Measurements from ENCODE around the gene FOCAD.

Gene FOCAD

DNA sequence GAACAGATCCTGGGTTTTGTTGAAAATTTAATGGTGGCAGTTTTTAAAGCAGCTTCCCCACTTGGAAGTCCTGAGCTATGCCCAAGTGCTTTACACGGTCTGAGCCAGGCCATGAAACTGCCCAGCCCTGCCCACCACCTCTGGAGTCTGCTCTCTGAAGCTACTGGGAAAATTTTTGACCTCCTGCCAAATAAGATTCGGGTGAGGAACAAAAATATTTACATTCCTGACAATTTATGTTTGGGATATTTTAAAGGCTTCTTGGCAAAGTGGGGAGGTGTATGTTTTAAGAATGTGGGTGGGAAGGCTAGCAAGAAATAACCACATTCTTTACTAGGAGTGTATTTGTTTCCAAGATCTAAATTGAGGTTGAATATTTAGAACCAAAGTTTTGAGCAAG is 297.4 kb downstream of the FOCAD start:
- DNase-seq = no peak

GRCh38 chr9:20984506-20984905 is 300.4 kb downstream of the FOCAD start:
- no peak for DNase-seq

- DNase-seq = no peak
These were observed 302.0 kb downstream of the FOCAD start for GRCh38 chr9:20985851-20986600.

DNA sequence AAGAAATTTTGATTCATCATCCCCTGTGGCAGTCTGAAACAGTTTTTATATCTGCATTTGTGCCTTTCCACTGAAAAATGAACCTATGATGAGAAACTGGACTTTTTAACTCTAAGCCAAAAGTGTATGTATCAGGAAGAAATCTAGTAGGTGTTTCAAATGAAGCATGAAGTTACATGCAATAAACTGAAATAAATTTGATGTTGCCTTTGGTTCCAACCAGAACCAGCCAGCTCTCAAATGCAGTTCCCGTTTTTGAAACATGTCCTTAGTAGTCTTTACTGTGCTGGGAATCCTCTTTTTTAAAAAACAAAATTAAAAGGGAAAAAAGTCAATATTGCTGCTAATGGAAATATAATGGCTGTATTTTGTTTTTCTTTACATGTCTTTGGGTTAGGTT is 303.5 kb downstream of the FOCAD start:
- DNase-seq = no peak

- no peak for DNase-seq
These were observed 304.0 kb downstream of the FOCAD start for GRCh38 chr9:20988061-20988460.

DNA sequence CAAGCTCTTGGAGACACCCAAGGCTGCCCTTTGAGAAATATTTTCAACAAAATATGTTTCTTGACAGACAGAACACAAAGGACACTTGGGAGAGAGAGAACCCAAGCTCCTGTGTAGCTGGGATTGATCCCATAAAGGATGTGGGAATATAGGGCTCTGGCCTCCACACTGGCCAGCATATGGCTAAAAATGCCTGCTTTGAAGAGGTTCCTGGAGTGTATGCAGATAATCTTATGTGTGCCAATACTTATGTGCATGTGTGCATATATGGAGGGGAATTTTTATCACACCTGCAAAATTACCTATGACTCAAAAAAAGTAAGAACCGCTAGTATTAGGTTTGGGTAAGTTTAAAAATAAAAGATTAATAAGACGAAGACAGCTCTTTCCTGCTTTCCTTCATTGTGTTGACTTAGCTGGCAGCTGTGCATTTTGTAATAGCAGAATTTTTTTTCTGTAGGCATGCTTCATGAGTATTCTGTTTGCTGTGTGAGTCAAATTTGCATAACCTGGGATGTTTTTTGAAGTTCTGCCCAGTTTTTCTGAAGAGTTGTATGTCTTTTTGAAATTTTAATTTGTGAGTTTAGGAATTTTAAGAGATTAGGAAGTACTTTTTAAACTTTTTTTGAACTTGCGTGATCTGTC is 304.7 kb downstream of the FOCAD start:
- DNase-seq = no peak

DNA sequence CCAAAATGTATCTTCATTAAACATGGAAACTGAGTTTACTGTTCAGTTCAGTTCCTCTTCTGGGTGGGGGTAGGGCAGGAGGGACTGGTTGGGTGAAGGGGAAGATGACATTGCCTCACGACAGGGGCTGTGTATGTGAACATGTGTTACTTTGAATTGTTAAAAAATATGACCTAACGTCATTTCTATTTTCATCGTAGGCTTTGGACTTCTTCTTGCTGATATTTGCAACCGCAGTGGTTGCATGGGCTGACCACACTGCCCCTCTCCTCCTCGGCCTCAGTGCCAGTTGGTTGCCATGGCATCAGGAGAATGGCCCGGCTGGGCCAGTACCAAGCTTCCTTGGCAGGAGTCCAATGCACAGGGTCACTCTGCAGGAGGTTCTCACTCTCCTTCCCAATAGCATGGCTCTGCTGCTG is 305.9 kb downstream of the FOCAD start:
- DNase-seq = no peak

- DNase-seq = peak; percentile 20
These were observed 306.8 kb downstream of the FOCAD start for GRCh38 chr9:20990867-20991266.

GRCh38 chr9:20994486-20994885 is 310.4 kb downstream of the FOCAD start:
- DNase-seq = no peak

DNA sequence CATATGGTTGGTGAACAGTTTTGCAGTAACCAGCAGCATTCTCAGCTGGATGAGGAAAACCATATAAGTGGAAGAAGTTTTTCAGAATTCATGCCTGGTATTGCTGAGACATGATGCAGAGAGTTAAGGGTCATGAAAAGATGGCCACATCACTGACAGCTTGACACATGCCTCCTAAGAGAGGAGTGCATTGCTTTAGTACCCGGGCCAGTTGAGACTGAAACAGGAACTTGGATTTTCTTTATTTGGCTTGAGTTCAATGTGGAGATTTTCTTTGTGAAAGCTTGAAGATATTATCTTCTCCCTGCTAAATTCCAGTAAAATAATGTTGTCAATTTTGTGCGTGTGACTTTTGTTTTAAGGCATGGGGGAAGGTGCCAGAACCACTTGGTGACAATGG is 311.6 kb downstream of the FOCAD start:
- DNase-seq = no peak

DNA sequence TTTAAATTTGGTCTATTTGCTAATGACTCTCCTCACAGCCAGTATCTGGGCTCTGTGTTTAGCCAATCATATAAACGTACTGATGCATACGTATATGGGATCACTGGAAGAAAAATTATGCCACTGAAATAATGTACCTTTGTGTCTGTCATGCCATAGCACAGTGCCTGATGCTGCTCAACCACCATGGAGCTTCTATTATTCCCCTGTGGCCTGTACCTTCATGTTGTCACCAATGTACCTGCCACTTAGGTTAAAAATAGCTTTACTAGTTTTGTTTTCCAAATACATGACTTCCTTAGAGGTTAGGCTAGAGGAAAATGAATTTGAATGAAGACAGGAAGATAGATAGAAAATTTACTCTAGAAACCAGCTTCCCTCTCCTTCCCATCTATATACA is 312.8 kb downstream of the FOCAD start:
- DNase-seq = no peak

GRCh38 chr9:20997503-20998076 is 313.5 kb downstream of the FOCAD start:
- DNase-seq = no peak

GRCh38 chr9:21001581-21001980 is 317.5 kb downstream of the FOCAD start:
- peak; percentile 34 for DNase-seq

DNA sequence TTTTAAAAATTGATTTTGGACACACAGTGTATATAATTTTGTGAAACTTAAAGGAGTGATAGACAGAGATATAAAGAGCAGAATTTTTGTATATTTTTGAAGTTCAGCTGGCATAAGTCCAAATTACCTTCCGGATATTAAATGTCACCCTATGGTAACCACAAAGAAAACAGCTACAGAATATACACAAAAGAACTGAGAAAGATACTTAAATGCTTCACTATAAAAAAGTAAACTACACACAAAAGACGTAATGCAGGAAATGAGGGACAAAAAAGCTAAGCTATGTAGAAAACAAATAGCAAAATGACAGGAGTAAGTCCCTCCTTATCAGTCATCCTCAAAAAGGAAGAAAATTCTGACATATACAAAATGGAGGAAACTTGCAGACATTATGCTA is 318.0 kb downstream of the FOCAD start:
- DNase-seq = peak; percentile 25

GRCh38 chr9:21015129-21015815 is 331.2 kb downstream of the FOCAD start:
- DNase-seq = no peak

GRCh38 chr9:21015995-21016394 is 331.9 kb downstream of the FOCAD start:
- no peak for DNase-seq

- DNase-seq = no peak
These were observed 332.8 kb downstream of the FOCAD start for GRCh38 chr9:21016701-21017491.

GRCh38 chr9:21018177-21018576 is 334.1 kb downstream of the FOCAD start:
- no peak for DNase-seq

- no peak for DNase-seq
These were observed 339.8 kb downstream of the FOCAD start for GRCh38 chr9:21023861-21024260.

GRCh38 chr9:21027295-21027694 is 343.2 kb downstream of the FOCAD start:
- DNase-seq = no peak

DNA sequence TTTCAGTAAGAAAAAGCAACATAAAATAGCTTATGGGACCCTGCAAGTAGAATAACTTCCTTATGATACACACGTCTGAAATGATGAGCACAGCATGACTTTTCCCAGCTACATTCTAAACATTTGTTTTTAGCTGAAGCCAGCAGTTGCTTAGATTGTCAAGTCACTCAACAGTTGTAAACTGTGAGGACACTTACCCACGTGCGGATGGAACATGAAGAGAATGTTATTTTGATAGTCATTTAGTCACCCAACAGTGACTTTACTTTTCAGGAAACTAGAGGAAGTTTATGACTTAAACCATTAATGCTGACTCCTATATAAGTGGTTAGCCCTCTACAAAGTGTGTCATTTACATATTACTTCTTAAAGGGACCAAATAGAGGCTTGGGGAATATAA is 344.4 kb downstream of the FOCAD start:
- DNase-seq = peak; percentile 20

GRCh38 chr9:21029661-21030060 is 345.6 kb downstream of the FOCAD start:
- peak; percentile 28 for DNase-seq

All from CD4-positive, alpha-beta T cell treated with Interleukin-4 for 4 hours (primary cell).